Mucosa of descending colon (tissue), 3 donors: Measurements from ENCODE around the gene ADAMTSL1. TPM values are rescaled to one million over a fixed set of nuclear protein-coding genes. Genes with fewer than 3 reads are reported as not detected.

Experiments
- ATAC-seq: fragments of 200-7000 bp; cut with Tn5 transposase; one replicate; pipeline ENCODE4 v1.9.1; 2020; ENCODE audit warnings: mild to moderate bottlenecking, moderate library complexity
- DNase-seq, 3 donors: peaks; one replicate each; pipeline ENCODE4 v3.0.0-alpha.2; 2020
- H3K36me3 ChIP-seq: fragments of 200-600 bp; one replicate; pipeline ENCODE4 v1.8.0; 2021; ENCODE audit warnings: low read depth, mild to moderate bottlenecking
- H3K4me1 ChIP-seq: fragments of 200-600 bp; one replicate; pipeline ENCODE4 v1.8.0; 2021; ENCODE audit warnings: low read depth, mild to moderate bottlenecking
- H3K4me3 ChIP-seq: fragments of 200-600 bp; one replicate; pipeline ENCODE4 v1.8.0; 2021; ENCODE audit warnings: mild to moderate bottlenecking
- H3K9me3 ChIP-seq: fragments of 200-600 bp; one replicate; pipeline ENCODE4 v1.8.0; 2021; ENCODE audit warnings: mild to moderate bottlenecking
- intact Hi-C, 2 donors: fragments of 100-400 bp; cut with DNase I in 1 of 2; cut with micrococcal nuclease in 1 of 2; formaldehyde crosslinking; loops; one replicate each; pipeline versions ENCODE4 v1.11.0 to v1.11.1; 2022; cut with DNase I, micrococcal nuclease
- total RNA-seq, 3 donors: library from RNA; stranded (reverse); fragmentation: NEBNext Ultra II Directional in 2 of 3; extraction: Animal tissue kit (Norgen Biotek cat#: 25700) in 2 of 3; gene quantifications; one replicate each; pipeline versions ENCODE4 v1.2.1 to v1.2.4, GENCODE V29; 2021 to 2023
- TF ChIP-seq, protein P1 (sequence below): fragments of 200-600 bp; IDR thresholded peaks from one replicate; pipeline ENCODE4 v1.8.0; 2022; ENCODE audit warnings: antibody characterized with exemption, mild to moderate bottlenecking
- donor health status: DM: no; HTN: no; CAD: no; lungs with moderate emphysema.
- donor health status: DM: no; HTN: no; CAD: no.
- donor health status: DM: no; HTN: yes; CAD: no.

Gene ADAMTSL1
- total RNA-seq, 3 donors from 2014 or later = 10.1 to 32.1 (median 22.6) TPM

DNA sequence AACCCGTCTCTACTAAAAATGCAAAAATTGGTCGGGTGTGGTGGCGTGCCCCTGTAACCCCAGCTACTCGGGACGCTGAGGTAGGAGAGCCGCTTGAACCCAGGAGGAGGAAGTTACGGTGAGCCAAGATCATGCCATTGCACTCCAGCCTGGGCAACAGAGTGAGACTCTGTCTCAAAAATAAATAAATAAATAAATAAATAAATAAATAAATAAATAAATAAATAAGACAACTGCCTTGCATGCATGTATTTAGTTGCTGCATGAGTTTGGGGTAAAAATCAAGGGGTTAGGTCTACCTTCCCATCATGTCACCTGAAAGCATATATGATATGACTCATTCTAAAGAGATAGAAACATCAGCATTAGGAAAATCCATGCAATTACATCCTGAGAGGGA lies 254.0 kb downstream of the ADAMTSL1 start:
- H3K36me3 ChIP-seq = no peaks in the 10 kb centered on the region
- TF ChIP-seq, protein P1, sequence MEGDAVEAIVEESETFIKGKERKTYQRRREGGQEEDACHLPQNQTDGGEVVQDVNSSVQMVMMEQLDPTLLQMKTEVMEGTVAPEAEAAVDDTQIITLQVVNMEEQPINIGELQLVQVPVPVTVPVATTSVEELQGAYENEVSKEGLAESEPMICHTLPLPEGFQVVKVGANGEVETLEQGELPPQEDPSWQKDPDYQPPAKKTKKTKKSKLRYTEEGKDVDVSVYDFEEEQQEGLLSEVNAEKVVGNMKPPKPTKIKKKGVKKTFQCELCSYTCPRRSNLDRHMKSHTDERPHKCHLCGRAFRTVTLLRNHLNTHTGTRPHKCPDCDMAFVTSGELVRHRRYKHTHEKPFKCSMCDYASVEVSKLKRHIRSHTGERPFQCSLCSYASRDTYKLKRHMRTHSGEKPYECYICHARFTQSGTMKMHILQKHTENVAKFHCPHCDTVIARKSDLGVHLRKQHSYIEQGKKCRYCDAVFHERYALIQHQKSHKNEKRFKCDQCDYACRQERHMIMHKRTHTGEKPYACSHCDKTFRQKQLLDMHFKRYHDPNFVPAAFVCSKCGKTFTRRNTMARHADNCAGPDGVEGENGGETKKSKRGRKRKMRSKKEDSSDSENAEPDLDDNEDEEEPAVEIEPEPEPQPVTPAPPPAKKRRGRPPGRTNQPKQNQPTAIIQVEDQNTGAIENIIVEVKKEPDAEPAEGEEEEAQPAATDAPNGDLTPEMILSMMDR = no peak
- H3K9me3 ChIP-seq = no peaks in the 10 kb centered on the region

DNA sequence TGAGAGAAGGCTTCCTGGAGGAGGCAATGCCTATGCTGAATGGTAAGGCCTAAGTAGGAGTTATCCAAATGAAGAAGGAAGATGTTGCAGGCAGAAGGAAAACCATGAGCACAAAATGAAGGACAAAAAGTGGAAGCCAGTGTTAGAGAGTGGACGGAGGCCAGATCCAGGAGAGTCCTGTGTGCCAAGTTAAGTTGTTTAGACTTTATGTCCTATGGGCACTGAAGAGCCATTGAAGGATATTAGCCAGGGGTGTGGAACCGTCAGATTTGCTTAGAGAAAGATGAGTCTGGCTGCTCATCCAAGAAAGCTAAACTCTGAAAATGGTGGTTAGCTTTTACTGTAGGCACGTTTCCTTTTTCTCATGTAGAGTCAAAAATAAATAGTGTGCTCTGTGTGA lies 254.7 kb downstream of the ADAMTSL1 start:
- TF ChIP-seq, protein P1 = no peak
- ATAC-seq (no peak), DNase-seq (no peak)
- H3K4me1 ChIP-seq = no peaks in the 10 kb centered on the region
- H3K4me3 ChIP-seq = no peak overlapping the region
- no peaks in the 10 kb centered on the region for H3K36me3 ChIP-seq
- intact Hi-C loops = no loop called here
- H3K9me3 ChIP-seq = no peaks in the 10 kb centered on the region

More for the DNA sequence above, 254.0 kb downstream of the ADAMTSL1 start:
- no peaks in the 10 kb centered on the region for H3K4me1 ChIP-seq
- intact Hi-C loops = no loop called here
- no peak overlapping the region for H3K4me3 ChIP-seq
- DNase-seq = no peak
- no peak for ATAC-seq

DNA sequence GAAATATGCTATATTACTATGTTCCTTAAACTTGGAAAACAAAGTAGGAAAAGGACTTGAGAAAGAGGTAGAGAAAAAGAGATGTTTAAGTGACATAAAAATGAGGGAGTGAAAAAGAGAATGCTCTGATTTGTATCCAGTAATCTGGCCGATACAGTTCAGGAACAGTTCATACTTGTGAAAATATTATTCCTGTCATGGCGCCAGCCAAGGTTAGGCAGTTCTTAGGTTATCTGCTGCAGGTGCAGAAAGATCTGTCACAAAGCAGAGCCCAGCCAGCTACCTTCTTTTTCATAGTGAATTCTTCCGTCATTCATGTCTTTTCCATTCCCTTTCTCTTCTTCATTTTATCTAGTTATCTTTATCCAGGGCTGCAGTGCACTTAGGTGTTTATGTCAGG lies 256.3 kb downstream of the ADAMTSL1 start:
- intact Hi-C loops = no loop called here
- TF ChIP-seq, protein P1 = no peak
- H3K9me3 ChIP-seq = no peaks in the 10 kb centered on the region
- H3K36me3 ChIP-seq = no peaks in the 10 kb centered on the region
- DNase-seq = no peak
- H3K4me3 ChIP-seq = no peak overlapping the region
- H3K4me1 ChIP-seq = no peaks in the 10 kb centered on the region
- ATAC-seq = no peak

DNA sequence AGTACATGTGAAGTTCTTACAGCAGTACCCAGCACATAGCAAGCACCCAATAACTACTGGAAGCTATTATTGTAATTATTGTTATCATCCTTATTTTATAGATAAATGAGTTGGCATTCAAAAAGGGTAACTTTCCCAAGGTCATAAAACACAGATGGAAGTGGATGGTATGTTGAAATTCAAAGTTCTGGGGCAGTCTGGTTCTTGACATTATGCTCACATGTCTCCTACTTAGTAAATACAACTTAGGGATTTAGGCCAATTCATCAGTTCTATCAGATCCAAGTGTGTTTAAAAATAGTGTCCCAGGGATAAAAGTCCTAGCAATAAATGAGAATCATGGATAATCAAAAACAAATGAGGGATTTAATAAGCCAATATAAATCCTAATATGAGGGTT lies 265.2 kb downstream of the ADAMTSL1 start:
- TF ChIP-seq, protein P1 = no peak
- DNase-seq (no peak), ATAC-seq (no peak)
- intact Hi-C loops = no loop called here
- no peak overlapping the region for H3K4me3 ChIP-seq
- no peaks in the 10 kb centered on the region for H3K9me3 ChIP-seq
- H3K4me1 ChIP-seq = no peaks in the 10 kb centered on the region
- no peaks in the 10 kb centered on the region for H3K36me3 ChIP-seq

DNA sequence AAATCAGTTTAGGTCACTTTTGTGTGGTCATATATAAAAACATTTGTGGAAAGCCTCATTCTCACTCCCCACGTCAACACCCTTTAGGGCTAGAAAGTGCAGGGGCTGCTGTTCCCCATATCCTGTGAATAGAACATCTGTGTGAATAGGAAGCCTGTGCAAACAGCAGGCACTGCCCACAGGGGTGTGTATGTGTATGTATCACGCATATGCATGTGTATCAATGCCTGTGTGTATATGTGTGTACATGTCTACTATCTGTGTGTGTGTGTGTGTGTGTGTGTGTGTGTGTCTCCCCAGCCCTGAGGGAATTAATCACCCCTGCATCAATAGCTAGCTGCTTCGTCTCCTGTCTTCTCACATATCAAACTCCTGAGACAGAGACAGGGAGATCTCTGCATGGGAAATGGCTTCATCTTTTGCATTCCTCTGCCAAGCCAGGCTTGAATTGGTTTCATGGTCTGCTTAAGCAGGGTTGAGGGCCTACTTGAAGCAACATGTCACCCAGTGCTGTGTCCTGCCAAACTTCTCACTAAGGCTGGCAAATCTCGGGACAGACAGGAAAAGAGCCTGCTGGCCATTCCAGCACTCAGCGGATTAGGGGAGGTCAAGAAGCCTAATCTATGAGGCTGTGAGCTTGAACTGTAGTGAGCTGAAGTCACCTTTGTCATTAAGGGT lies 265.8 kb downstream of the ADAMTSL1 start:
- no peak for DNase-seq
- Histone ChIP-seq H3K4me1 (no peaks in the 10 kb centered on the region), H3K4me3 (no peak overlapping the region), H3K36me3 (no peaks in the 10 kb centered on the region), H3K9me3 (no peaks in the 10 kb centered on the region)
- TF ChIP-seq, protein P1 = no peak
- intact Hi-C loops = no loop called here
- ATAC-seq = no peak

DNA sequence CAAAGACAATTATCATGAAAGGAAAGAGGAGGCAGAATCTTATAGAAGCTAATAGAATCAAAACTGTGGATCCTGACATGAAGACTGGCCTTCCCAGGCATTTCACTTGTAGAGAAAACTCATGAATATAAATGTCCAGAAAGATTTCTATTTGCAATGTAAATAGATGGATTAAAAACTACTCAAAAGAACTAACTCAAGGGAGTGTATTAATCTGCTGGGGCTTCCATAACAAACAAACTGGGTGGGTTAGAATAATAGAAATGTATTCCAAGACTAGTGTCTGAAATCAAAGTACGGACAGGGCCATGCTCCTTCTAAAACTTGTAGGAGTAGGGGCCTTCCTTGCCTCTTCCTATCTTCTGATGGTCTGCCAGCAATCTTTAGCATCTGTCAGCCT lies 267.4 kb downstream of the ADAMTSL1 start:
- H3K4me3 ChIP-seq = no peak overlapping the region
- no peaks in the 10 kb centered on the region for H3K9me3 ChIP-seq
- TF ChIP-seq, protein P1 = no peak
- no peaks in the 10 kb centered on the region for H3K4me1 ChIP-seq
- intact Hi-C loops = no loop called here
- no peaks in the 10 kb centered on the region for H3K36me3 ChIP-seq
- DNase-seq (no peak), ATAC-seq (no peak)
